Parathyroid adenoma (tissue), 2 donors: ENCODE measurements around the gene AUTS2.

Experiments
- H2AFZ ChIP-seq: fragments of 300-600 bp; sonication (generic); one replicate; pipeline ENCODE4 v1.7.0; 2017; ENCODE audit warnings: antibody characterized with exemption, mild to moderate bottlenecking
- H3K27ac ChIP-seq: fragments of 300-600 bp; sonication (generic); one replicate; pipeline ENCODE4 v1.7.0; 2017
- H3K27me3 ChIP-seq: fragments of 300-600 bp; sonication (generic); one replicate; pipeline ENCODE4 v1.7.0; 2017; ENCODE audit warnings: low read length; ENCODE audit not compliant: control insufficient read depth, insufficient read depth
- H3K36me3 ChIP-seq: fragments of 300-600 bp; sonication (generic); one replicate; pipeline ENCODE4 v1.7.0; 2017; ENCODE audit warnings: low read length; ENCODE audit not compliant: control insufficient read depth, insufficient read depth
- H3K4me1 ChIP-seq: fragments of 300-600 bp; sonication (generic); one replicate; pipeline ENCODE4 v1.7.0; 2017; ENCODE audit warnings: control low read depth
- H3K4me2 ChIP-seq: fragments of 300-600 bp; sonication (generic); one replicate; pipeline ENCODE4 v1.7.0; 2017; ENCODE audit warnings: low read length
- H3K4me3 ChIP-seq: fragments of 300-600 bp; sonication (generic); one replicate; pipeline ENCODE4 v1.7.0; 2017; ENCODE audit warnings: low read depth, low read length
- H3K79me2 ChIP-seq: fragments of 300-600 bp; sonication (generic); one replicate; pipeline ENCODE4 v1.7.0; 2017; ENCODE audit warnings: control low read depth
- H3K9ac ChIP-seq: fragments of 300-600 bp; sonication (generic); one replicate; pipeline ENCODE4 v1.7.0; 2017; ENCODE audit warnings: mild to moderate bottlenecking
- H3K9me3 ChIP-seq: fragments of 300-600 bp; sonication (generic); one replicate; pipeline ENCODE4 v1.7.0; 2017; ENCODE audit warnings: low read length; ENCODE audit not compliant: control insufficient read depth
- CTCF ChIP-seq: fragments of 300-600 bp; sonication (generic); IDR thresholded peaks from one replicate; pipeline ENCODE4 v1.7.0; 2017; ENCODE audit warnings: antibody characterized with exemption, mild to moderate bottlenecking
- donor health status: primary hyperparathyroidism.

AUTS2 gene

DNA sequence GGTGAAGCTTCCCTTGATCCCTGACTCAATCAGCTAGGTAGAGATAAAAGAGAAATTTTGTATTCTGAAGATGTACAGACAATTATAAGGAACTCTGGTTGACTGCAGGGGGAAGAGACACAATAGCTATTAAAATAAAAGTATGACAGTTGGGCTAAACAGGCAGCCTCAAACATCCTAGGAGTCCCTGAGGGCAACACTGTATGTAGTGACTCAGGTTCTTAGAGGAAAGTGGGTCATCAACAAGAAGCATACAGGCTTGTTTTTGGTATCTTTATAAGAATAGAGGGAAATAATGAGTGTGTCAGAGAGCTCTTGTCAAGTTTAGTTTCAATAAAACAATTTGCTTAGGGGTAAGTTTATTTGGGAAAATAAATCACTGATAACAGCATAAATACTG lies 150.3 kb downstream of the AUTS2 start:
- Histone ChIP-seq H3K4me1 (no peaks in the 10 kb centered on the region), H3K4me2 (no peak overlapping the region), H3K79me2 (no peaks in the 10 kb centered on the region), H3K36me3 (no peaks in the 10 kb centered on the region), H3K4me3 (no peak overlapping the region), H3K9me3 (no peaks in the 10 kb centered on the region), H3K9ac (no peak overlapping the region), H2AFZ (no peak overlapping the region), H3K27ac (no peak overlapping the region), H3K27me3 (no peaks in the 10 kb centered on the region)
- TF ChIP-seq CTCF, result no peak

GRCh38 chr7:69749372-69749979 lies 151.2 kb downstream of the AUTS2 start:
- Histone ChIP-seq H2AFZ (no peak overlapping the region), H3K36me3 (no peaks in the 10 kb centered on the region), H3K4me1 (no peaks in the 10 kb centered on the region), H3K4me3 (no peak overlapping the region), H3K79me2 (no peaks in the 10 kb centered on the region), H3K9ac (no peak overlapping the region), H3K9me3 (no peaks in the 10 kb centered on the region), H3K27ac (no peak overlapping the region), H3K27me3 (no peaks in the 10 kb centered on the region), H3K4me2 (no peak overlapping the region)
- TF ChIP-seq CTCF, result no peak

DNA sequence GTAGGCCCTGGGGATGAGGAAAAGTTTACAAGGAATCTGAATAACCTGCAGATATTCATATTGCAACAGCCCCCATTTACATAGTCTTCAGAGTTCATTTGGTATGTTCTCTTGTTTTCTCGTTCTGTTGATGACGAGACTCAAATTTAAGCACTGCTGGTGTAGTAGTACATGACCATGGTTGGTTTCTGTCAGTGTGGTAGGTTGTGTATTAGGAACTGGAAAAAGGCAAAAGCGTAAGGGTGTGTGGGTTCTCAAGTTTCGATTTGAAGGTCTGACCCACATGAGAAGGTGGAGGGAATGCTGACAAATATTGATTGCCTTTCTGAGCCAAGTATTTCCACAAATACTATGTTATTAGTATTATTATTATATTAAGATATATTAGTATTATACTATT lies 151.7 kb downstream of the AUTS2 start:
- Histone ChIP-seq H3K9me3 (no peaks in the 10 kb centered on the region), H3K4me3 (no peak overlapping the region), H3K4me2 (no peak overlapping the region), H2AFZ (no peak overlapping the region), H3K79me2 (no peaks in the 10 kb centered on the region), H3K36me3 (no peaks in the 10 kb centered on the region), H3K27me3 (no peaks in the 10 kb centered on the region), H3K27ac (no peak overlapping the region), H3K9ac (no peak overlapping the region), H3K4me1 (no peaks in the 10 kb centered on the region)
- TF ChIP-seq CTCF, result no peak

GRCh38 chr7:69751026-69751425 lies 152.8 kb downstream of the AUTS2 start:
- H2AFZ ChIP-seq, result no peak overlapping the region
- H3K79me2 ChIP-seq, result no peaks in the 10 kb centered on the region
- H3K9ac ChIP-seq, result no peak overlapping the region

More at GRCh38 chr7:69751026-69751425, 152.8 kb downstream of the AUTS2 start:
- no peak for TF ChIP-seq CTCF
- H3K4me3 ChIP-seq, result no peak overlapping the region
- no peaks in the 10 kb centered on the region for H3K9me3 ChIP-seq
- no peak overlapping the region for H3K27ac ChIP-seq
- no peaks in the 10 kb centered on the region for H3K4me1 ChIP-seq
- no peaks in the 10 kb centered on the region for H3K36me3 ChIP-seq
- no peak overlapping the region for H3K4me2 ChIP-seq
- no peaks in the 10 kb centered on the region for H3K27me3 ChIP-seq
